Measurements from ENCODE around the gene CCDC107.
"Not testable (repeated sequence)": the region's sequence is repeated elsewhere in the genome, so short reads cannot be mapped to it uniquely, and the experiment has no call there.

The CCDC107 gene

DNA sequence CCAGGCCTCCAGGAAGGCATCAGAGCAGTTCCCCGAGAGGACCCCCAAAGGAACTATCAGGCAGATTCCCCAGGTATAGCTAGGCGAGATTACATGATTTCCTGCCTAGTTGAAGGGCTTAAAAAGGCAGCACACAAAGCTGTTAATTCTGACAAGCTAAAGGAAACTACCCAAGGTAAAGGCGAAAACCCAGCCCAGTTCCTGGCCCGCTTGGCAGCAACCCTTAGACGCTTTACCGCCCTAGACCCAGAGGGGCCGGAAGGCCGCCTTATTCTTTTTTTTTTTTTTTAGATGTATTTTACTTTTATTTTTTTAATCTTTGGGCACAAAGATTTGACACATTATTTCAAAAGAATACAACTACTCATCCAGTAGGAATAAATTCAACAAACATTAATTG, 19.3 kb upstream of the CCDC107 start:
- DNase-seq, result not testable (repeated sequence)

GRCh38 chr9:35639225-35639624, 18.9 kb upstream of the CCDC107 start:
- DNase-seq, result not testable (repeated sequence)

- DNase-seq, result peak; percentile 14
Measured at GRCh38 chr9:35639631-35640030, 18.5 kb upstream of the CCDC107 start.

GRCh38 chr9:35640431-35640830, 17.7 kb upstream of the CCDC107 start:
- DNase-seq, result not testable (repeated sequence)

DNA sequence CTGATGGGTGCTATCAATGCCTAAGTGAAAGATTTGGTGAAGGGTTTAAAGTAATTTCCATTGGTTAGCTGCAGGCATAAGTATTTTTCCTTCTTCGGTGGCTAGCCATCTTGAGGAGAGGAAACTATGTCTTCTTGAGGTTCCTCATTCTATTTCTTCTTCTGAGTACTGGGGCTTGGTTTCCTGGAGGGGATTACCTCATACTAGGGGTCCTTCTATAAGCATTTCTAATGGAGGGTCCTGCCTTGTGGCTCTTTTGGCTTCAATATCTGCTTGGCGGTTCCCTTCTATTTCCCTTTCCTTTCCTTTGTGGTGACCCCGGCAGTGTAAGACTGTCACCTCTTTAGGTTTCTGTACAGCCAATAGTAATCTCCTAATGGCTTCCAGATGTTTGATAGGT, 16.6 kb upstream of the CCDC107 start:
- peak; percentile 67 for DNase-seq

DNA sequence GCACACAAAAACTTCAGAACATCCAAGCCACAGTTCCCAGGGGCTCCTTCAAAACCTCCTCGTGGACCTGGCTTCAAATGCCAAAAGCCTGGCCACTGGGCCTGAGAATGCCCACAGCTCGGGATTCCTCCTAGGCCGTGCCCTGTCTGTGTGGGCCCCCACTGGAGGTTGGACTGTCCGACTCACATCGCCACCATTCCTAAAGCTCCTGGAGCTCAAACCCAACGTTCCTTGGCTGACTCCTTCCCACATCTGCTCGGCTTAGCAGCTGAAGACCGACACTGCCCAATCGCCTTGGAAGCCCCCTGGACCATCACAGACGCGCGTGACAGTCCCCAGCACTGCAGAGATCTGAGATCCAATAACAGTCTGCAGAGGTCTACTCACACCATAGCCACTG, 15.0 kb upstream of the CCDC107 start:
- no peak for DNase-seq

DNA sequence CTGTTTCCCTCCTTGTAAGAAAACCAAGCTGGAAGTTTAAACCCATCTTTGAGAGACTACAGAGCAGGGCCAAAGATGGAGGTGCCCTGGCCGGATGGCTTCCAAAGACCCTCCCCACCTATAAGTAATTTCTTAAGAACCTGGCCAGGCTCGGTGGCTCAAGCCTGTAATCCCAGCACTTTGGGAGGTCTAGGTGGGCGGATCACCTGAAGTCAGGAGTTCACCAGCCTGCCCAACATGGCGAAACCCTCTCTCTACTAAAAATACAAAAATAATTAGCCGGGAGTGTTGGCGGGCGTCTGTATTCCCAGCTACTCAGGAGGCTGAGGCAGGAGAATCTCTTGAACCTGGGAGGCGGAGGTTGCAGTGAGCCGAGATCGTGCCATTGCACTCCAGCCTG, 12.4 kb upstream of the CCDC107 start:
- not testable (repeated sequence) for DNase-seq

DNA sequence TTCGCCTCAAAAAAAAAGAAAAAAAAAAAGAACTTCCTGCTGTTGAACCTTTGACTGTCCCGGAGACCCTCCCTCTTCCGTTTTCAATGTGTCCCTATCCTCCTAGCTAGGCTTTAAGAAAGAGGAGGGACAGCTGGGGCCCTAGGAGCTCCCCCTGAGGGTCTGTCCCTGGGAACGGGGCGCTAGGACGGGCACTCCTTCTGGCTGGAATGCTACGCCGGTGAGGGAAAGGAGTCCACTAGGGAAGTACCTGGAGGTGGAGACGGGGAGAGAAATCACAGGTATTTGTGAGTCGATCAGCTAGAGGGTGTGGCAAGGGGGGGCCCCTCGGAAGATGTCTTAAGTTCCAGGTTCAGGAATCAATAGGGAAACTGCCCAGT, 11.9 kb upstream of the CCDC107 start:
- peak; percentile 9 for DNase-seq

- DNase-seq, result peak; percentile 83
Measured at GRCh38 chr9:35646533-35647265, 11.4 kb upstream of the CCDC107 start.

GRCh38 chr9:35649431-35650340, 8.4 kb upstream of the CCDC107 start:
- peak; percentile 83 for DNase-seq

DNA sequence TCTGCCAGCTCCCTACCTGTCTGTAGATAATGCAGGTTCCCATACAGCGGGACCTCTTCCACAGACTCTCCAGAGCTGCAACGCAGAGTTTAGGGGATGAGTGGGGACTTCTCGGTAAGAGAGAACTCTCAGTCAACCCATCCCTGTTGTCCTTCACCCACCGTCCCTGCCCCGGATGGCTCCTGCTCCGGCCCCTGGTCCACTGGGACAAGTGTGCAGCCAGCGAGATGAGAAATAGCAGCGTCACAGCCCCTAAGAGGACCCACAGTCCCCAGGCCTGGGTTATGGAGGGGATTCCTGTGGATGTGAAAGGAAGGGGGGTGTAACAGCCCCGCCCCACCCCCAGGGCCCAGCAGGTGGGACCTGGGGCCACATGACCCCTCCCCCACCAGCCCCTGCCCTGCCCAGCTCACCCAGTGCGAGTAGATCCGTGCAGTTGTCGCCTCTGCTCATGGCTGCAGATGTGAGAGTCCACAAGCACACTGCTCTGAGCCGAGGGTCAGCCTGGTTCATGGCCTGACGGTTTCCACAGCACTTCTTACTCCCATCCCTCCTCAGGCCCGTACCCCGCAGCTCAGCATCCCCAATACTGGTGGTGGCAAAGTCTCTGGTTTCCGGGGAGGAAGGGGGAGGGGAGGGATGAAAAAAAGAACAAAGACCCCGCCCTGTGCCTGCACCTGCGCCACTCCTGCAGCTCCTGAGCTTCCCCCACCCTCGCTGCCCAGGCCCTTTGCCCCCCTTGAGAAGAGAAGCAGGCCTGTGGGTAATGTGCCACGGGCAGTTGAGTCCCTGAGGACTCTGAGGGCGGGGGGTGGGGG, 7.5 kb upstream of the CCDC107 start, which contains the start of gene SIT1:
Gene SIT1 (minus strand): TSS at position 591 of the 818 bp plus-strand sequence. CDS start 78 bp downstream, at position 513.
- DNase-seq, result no peak

DNA sequence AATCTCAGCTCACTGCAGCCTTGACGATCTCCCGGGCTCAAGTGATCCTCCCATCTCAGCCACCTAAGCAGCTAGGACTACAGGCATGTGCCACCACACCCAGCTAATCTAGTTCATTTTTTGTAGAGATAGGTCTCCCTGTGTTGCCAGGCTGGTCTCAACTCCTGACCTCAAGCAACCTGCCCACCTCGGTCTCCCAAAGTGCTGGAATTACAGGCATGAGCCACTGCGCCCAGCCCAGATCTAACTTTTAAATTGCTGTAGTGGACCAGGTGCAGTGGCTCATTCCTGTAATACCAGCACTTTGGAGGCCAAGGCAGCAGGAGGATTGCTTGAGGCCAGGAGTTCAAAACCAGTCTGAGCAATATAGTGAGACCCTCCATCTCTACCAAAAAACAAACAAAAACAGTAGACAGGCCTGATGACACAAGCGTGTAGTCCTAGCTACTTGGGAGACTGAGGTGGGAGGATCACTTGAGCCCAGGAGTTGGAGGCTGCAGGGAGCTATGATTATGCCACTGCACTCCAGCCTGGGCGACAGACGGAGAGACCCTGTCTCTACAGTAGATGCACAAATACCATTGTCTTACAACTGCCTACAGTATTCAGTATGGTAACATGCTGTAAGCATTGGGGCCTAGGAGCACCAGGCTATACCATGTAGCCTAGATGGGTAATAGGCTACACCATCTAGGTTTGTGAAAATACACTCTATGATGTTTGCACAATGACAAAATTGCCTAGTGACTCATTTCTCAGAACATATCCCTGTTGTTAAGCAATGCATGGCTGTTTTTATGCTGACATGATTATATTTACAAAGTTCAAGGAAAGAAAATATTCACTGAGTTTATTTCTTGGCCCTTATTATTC, 5.9 kb upstream of the CCDC107 start:
- peak; percentile 73 for DNase-seq

DNA sequence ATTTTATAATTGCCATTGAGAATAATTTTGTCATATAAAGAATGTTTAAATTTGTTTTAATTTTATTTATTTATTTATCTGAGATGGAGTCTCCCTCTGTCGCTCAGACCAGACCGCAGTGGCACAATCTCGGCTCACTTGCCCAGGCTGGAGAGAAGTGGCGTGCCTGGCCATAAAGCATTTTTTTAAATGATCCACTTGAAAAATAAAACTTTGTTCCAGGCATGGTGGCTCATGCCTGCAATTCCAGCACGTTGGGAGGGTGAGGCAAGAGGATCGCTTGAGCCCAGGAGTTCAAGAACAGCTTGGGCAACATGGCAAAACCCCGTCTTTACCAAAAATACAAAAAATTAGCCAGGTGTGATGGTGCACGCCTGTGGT, 5.3 kb upstream of the CCDC107 start:
- DNase-seq, result no peak

- no peak for DNase-seq
Measured at GRCh38 chr9:35653611-35654010, 4.5 kb upstream of the CCDC107 start.

GRCh38 chr9:35656348-35656747, 1.7 kb upstream of the CCDC107 start:
- DNase-seq, result no peak

- no peak for DNase-seq
Measured at GRCh38 chr9:35656831-35657545, 1.1 kb upstream of the CCDC107 start.

GRCh38 chr9:35657546-35658136, 451 bp upstream of the CCDC107 start, which contains the start of gene RMRP:
RMRP (minus strand) TSS chr9:35658019.
- peak; percentile 99 for DNase-seq

DNA sequence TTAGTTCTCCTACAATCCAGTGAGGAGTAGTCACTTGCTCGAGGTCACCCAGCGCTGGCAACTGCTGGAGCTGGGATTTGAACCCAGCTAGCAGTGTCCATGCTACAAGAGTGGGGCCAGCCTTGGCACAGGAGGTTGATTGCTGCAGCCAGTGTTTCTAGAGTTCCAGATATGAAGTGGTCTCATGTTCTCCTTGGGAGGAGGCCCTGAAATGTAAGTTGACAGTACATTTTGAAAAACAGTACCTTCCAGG, 802 bp downstream of the CCDC107 start:
- DNase-seq, result peak; percentile 43

DNA sequence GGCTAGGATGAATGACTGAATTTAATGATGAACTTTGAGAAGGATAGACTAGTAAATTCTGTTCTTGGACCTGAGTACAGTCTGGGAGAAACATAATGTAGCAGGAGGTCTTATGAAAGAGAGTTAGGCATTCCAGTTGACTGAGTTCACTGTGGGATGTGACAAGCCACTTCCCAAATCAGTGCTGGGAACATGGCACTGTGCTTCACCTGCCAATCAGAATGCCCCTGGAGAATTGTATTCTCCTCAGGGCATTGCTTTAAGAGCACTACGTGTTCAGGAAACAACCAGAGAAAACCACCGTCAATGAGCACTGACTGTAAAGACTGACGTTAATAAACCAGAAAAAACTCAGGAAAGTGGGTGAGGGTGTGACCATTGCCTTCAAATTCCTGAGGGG, 1.2 kb downstream of the CCDC107 start:
- no peak for DNase-seq

DNA sequence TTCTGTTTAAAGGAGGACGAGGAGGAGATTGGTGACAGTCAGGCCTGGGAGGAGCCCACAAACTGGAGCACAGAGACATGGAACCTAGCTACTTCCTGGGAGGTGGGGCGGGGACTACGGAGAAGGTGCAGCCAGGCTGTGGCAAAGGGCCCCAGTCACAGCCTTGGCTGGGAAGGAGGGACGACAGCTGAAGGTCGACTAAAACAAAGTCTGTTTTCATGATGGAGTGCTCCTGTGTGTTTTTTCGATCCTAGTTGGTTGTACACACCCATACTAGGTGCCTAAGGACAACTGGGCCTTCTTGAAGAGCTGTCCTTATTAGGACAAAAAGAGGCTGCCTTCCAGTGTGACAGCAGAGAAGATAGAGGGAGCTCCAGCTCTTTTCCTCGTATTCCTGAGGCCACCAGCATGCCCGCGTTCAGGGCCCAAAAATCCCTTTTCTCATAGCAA, 2.9 kb downstream of the CCDC107 start:
- peak; percentile 8 for DNase-seq

- no peak for DNase-seq
Measured at GRCh38 chr9:35661756-35662350, 3.8 kb downstream of the CCDC107 start.
